MM.1S (cell line): ENCODE data around the gene EMC6.
A peak's percentile ranks its signal among the peaks of the same experiment; 100 is the strongest.

Source experiments
- DNase-seq: peaks from one replicate; pipeline ENCODE4 v3.0.0-alpha.2; 2015
- H2AFZ ChIP-seq: fragments of 300-600 bp; sonication (generic); 2 replicates; pipeline ENCODE4 v1.6.0; 2016; ENCODE audit warnings: antibody characterized with exemption, low read length
- H3F3A ChIP-seq: fragments of 300-600 bp; sonication (generic); 2 replicates; pipeline ENCODE4 v1.6.1; 2016; ENCODE audit warnings: mild to moderate bottlenecking, antibody characterized with exemption, low read length, moderate library complexity, mixed read lengths; ENCODE audit not compliant: insufficient read depth
- H3K27ac ChIP-seq: fragments of 300-600 bp; sonication (generic); 2 replicates; pipeline ENCODE4 v1.5.1; 2016; ENCODE audit warnings: mild to moderate bottlenecking, low read length
- H3K27me3 ChIP-seq: fragments of 300-600 bp; sonication (generic); replicated peaks from 2 replicates; pipeline ENCODE4 v1.6.0; 2016; ENCODE audit warnings: low read length; ENCODE audit not compliant: insufficient read depth
- H3K36me3 ChIP-seq: fragments of 300-600 bp; sonication (generic); replicated peaks from 2 replicates; pipeline ENCODE4 v1.6.1; 2016; ENCODE audit warnings: mild to moderate bottlenecking, low read length, mixed read lengths; ENCODE audit not compliant: insufficient read depth
- H3K4me1 ChIP-seq: fragments of 300-600 bp; sonication (generic); 2 replicates; pipeline ENCODE4 v1.6.1; 2016; ENCODE audit warnings: low read length, mixed read lengths
- H3K4me2 ChIP-seq: fragments of 300-600 bp; sonication (generic); 2 replicates; pipeline ENCODE4 v1.6.0; 2016; ENCODE audit warnings: low read depth, low read length
- H3K4me3 ChIP-seq: fragments of 300-600 bp; sonication (generic); 2 replicates; pipeline ENCODE4 v1.5.1; 2016; ENCODE audit warnings: low read length, mixed read lengths
- H3K79me2 ChIP-seq: fragments of 300-600 bp; sonication (generic); 2 replicates; pipeline ENCODE4 v1.6.1; 2016; ENCODE audit warnings: mixed run types, low read length, mixed read lengths
- H3K9ac ChIP-seq: fragments of 300-600 bp; sonication (generic); 2 replicates; pipeline ENCODE4 v1.6.1; 2016; ENCODE audit warnings: low read length, mixed read lengths
- H3K9me2 ChIP-seq: fragments of 300-600 bp; sonication (generic); replicated peaks from 2 replicates; pipeline ENCODE4 v1.6.1; 2016; ENCODE audit warnings: mild to moderate bottlenecking, low read length, mixed read lengths; ENCODE audit not compliant: insufficient read depth
- H3K9me3 ChIP-seq: fragments of 300-600 bp; sonication (generic); replicated peaks from 2 replicates; pipeline ENCODE4 v1.6.1; 2016; ENCODE audit warnings: mild to moderate bottlenecking, low read length, mixed read lengths; ENCODE audit not compliant: insufficient read depth
- H4K20me1 ChIP-seq: fragments of 300-600 bp; sonication (generic); 2 replicates; pipeline ENCODE4 v1.6.1; 2016; ENCODE audit warnings: mild to moderate bottlenecking, low read length, moderate library complexity, mixed read lengths; ENCODE audit not compliant: insufficient read depth
- CTCF ChIP-seq: fragments of 300-600 bp; sonication (generic); IDR thresholded peaks from 2 replicates; pipeline ENCODE4 v1.5.1; 2016; ENCODE audit warnings: antibody characterized with exemption, low read length, mixed read lengths
- EZH2 ChIP-seq: fragments of 300-600 bp; sonication (generic); optimal IDR thresholded peaks from 2 replicates; pipeline ENCODE3; 2017; ENCODE audit warnings: low read depth, mild to moderate bottlenecking, antibody characterized with exemption, low read length, mixed read lengths
- EZH2phosphoT487 ChIP-seq: fragments of 300-600 bp; sonication (generic); IDR thresholded peaks from 2 replicates; pipeline ENCODE4 v1.6.1; 2018; ENCODE audit warnings: antibody characterized with exemption, low read length

The EMC6 gene

DNA sequence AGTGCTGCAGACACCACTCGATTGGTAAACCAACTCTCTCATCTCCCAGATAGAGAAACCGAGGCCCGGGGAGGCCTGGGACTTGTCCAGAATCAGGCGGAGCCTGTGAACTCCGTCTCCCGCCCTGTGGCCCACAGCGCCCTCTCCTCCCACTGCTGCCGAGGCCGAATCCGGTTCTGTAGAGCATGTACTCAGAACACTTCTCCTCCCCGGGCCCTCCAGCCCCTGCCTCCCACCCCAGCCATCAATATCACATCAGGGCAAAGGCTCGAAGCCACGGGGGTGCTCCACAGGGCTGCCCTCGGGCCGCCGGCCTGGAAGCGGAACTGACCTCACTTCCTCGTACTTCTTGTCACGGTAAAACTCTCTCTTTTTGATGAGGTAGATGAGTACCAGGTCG is 13.0 kb downstream of the EMC6 start:
- DNase-seq = peak; percentile 1
- Histone ChIP-seq H3K9me3 (no peaks in the 10 kb centered on the region), H3K27me3 (no peaks in the 10 kb centered on the region), H3K9me2 (no peaks in the 10 kb centered on the region), H3K36me3 (no peaks in the 10 kb centered on the region), H3K4me2 (no peak overlapping the region), H3K79me2 (no peaks in the 10 kb centered on the region), H4K20me1 (no peaks in the 10 kb centered on the region), H3K27ac (no peak overlapping the region), H3F3A (no peaks in the 10 kb centered on the region), H3K9ac (no peak overlapping the region), H3K4me3 (no peak overlapping the region), H2AFZ (no peak overlapping the region), H3K4me1 (no peaks in the 10 kb centered on the region)
- TF ChIP-seq EZH2phosphoT487 (no peak), EZH2 (no peak), CTCF (no peak)

- no peaks in the 10 kb centered on the region for H3K9me2 ChIP-seq
- H3K4me3 ChIP-seq = no peak overlapping the region
- TF ChIP-seq CTCF (no peak), EZH2phosphoT487 (no peak), EZH2 (no peak)
- no peaks in the 10 kb centered on the region for H3K79me2 ChIP-seq
- H3K27me3 ChIP-seq = no peaks in the 10 kb centered on the region
- no peaks in the 10 kb centered on the region for H3K36me3 ChIP-seq
- no peak overlapping the region for H3K27ac ChIP-seq
- no peak for DNase-seq
- no peak overlapping the region for H2AFZ ChIP-seq
- no peaks in the 10 kb centered on the region for H3F3A ChIP-seq
- H4K20me1 ChIP-seq = no peaks in the 10 kb centered on the region
- no peaks in the 10 kb centered on the region for H3K4me1 ChIP-seq
- no peak overlapping the region for H3K9ac ChIP-seq
- no peak overlapping the region for H3K4me2 ChIP-seq
- no peaks in the 10 kb centered on the region for H3K9me3 ChIP-seq
Measured at GRCh38 chr17:3682033-3682432, 13.4 kb downstream of the EMC6 start.

DNA sequence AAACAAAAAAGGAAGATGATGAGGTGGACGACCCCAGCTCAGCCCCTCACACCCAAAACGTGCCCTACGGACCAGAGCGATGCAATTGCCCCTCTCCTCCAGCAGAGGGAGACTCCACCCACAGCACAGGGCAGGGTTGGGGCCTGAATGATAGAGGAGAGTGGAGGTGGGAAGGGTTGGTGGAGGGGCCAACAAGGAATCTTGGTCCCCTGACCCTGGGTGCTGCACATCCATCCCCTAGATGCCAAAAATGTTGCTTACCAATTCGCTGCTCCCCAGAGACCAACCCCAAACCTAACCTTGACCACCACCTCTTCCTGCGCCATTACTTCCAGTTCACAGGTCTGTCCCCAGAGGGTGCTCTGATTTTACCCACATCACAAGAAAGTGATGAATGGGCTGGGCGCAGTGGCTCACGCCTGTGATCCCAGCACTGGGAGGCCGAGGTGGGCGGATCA is 14.5 kb downstream of the EMC6 start:
- peak; percentile 85 for TF ChIP-seq CTCF
- no peak for TF ChIP-seq EZH2
- no peak for TF ChIP-seq EZH2phosphoT487
- Histone ChIP-seq H3K4me3 (no peak overlapping the region), H3K9ac (no peak overlapping the region), H3K4me1 (no peaks in the 10 kb centered on the region), H2AFZ (no peak overlapping the region), H3F3A (no peaks in the 10 kb centered on the region), H4K20me1 (no peaks in the 10 kb centered on the region), H3K9me2 (no peaks in the 10 kb centered on the region), H3K79me2 (no peaks in the 10 kb centered on the region), H3K27ac (no peak overlapping the region), H3K27me3 (no peaks in the 10 kb centered on the region), H3K36me3 (no peaks in the 10 kb centered on the region), H3K4me2 (no peak overlapping the region), H3K9me3 (no peaks in the 10 kb centered on the region)
- DNase-seq = peak; percentile 68
